ENCODE data around the gene TPPP2.

The TPPP2 gene

DNA sequence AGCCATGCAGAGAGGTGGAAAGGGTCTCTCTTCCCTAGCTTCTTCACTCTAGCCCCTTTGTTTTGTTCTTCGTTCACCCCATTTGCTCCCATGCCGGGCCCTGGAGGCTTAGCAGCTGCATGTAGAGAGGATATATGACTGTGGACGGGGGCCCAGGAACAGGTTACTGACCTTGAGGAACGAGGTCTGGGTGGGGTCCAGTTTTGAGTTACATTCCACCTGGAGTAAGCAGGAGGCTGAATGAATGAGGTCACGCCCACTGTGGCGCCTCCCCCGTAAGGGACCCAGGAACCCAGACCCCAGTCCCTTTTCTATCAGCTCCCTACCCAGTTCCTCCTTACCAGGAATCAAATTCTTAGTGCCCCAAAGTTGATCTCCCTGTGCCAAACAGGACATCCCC lies 11.7 kb upstream of the TPPP2 start:
- ChIA-PET POLR2A (interaction anchor here (1.3 kb wide), 1 partner anchor 53 kb away, joined by 3 read pairs; no protein-coding TSS in a partner anchor), CTCF (interaction anchor here (0.8 to 7.4 kb wide), 5 partner anchors 9 to 160 kb away, joined by 3 to 136 read pairs (median 7); no protein-coding TSS in a partner anchor)
- no peaks in the 10 kb centered on the region for H3K9me3 ChIP-seq (ENCODE audit: control insufficient read depth, insufficient read depth, low read depth, low read length)
- no peaks in the 10 kb centered on the region for H3K4me1 ChIP-seq (ENCODE audit: control insufficient read depth, insufficient read depth, low read length)
- peaks cover 0 to 51% of the 10 kb centered on the region in 2 experiments; a peak in 2 of 3 replicates for H3K36me3 ChIP-seq (ENCODE audit: control insufficient read depth in 2 of 2, insufficient read depth in 1 of 2, low read length in 2 of 2)
- H3K27ac ChIP-seq (ENCODE audit: extremely low read depth, low read depth, low read length), result no peak overlapping the region
- H3K4me3 ChIP-seq (ENCODE audit: low read depth, low read length), result no peak overlapping the region
- TF ChIP-seq ZNF792 (tag by site-specific recombination; IDR thresholded peaks at IDR 0.05) (no peak), ZNF658 (tag by site-specific recombination; IDR thresholded peaks at IDR 0.05) (no peak), ZNF830 (tag by site-specific recombination; IDR thresholded peaks at IDR 0.05; ENCODE audit: low read depth) (no peak), ZNF140 (tag by site-specific recombination; IDR thresholded peaks at IDR 0.05) (no peak), ZNF24 (tag by site-specific recombination; IDR thresholded peaks at IDR 0.05) (no peak)
- TF ChIP-seq, protein P1, sequence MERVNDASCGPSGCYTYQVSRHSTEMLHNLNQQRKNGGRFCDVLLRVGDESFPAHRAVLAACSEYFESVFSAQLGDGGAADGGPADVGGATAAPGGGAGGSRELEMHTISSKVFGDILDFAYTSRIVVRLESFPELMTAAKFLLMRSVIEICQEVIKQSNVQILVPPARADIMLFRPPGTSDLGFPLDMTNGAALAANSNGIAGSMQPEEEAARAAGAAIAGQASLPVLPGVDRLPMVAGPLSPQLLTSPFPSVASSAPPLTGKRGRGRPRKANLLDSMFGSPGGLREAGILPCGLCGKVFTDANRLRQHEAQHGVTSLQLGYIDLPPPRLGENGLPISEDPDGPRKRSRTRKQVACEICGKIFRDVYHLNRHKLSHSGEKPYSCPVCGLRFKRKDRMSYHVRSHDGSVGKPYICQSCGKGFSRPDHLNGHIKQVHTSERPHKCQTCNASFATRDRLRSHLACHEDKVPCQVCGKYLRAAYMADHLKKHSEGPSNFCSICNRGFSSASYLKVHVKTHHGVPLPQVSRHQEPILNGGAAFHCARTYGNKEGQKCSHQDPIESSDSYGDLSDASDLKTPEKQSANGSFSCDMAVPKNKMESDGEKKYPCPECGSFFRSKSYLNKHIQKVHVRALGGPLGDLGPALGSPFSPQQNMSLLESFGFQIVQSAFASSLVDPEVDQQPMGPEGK (tag by site-specific recombination; IDR thresholded peaks at IDR 0.05), result no peak

DNA sequence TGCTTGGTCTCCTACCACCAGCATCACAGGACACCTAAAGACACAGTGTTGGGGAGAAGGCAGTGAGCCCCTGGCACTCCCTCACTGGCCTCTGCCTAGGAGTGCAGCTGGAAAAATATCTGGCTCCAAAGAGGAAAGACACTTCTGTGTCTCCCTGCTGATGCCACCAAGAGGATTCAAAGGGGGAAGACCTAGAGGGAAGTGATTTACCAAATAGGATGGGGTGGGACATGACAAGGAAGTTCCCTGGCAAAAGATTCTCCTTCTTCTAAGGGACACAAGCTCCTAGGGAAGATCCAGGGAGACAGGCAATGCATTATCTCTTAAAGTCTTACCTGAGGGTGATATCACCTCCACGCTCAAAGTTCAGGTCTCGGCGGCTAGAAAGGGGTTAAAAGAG lies 11.2 kb upstream of the TPPP2 start:
- Histone ChIP-seq H3K36me3 (ENCODE audit: control insufficient read depth in 2 of 2, insufficient read depth in 1 of 2, low read length in 2 of 2) (peaks cover 0 to 51% of the 10 kb centered on the region in 2 experiments; a peak in 2 of 3 replicates), H3K9me3 (ENCODE audit: control insufficient read depth, insufficient read depth, low read depth, low read length) (no peaks in the 10 kb centered on the region), H3K4me3 (ENCODE audit: low read depth, low read length) (no peak overlapping the region), H3K4me1 (ENCODE audit: control insufficient read depth, insufficient read depth, low read length) (no peaks in the 10 kb centered on the region), H3K27ac (ENCODE audit: extremely low read depth, low read depth, low read length) (no peak overlapping the region)
- ChIA-PET CTCF (interaction anchor here (0.6 to 7.4 kb wide), 8 partner anchors 13 to 168 kb away, joined by 3 to 136 read pairs (median 6); no protein-coding TSS in a partner anchor), POLR2A (no interaction called here)
- TF ChIP-seq BCL11A (tag by site-specific recombination; IDR thresholded peaks at IDR 0.05; ENCODE audit: low read depth) (no peak), ZNF426 (tag by site-specific recombination; IDR thresholded peaks at IDR 0.05) (no peak), ZNF658 (tag by site-specific recombination; IDR thresholded peaks at IDR 0.05) (no peak), SALL2 (tag by site-specific recombination; IDR thresholded peaks at IDR 0.05; ENCODE audit: borderline replicate concordance) (no peak), ZXDB (tag by site-specific recombination; IDR thresholded peaks at IDR 0.05) (no peak), ZNF140 (tag by site-specific recombination; IDR thresholded peaks at IDR 0.05) (no peak), ZNF350 (tag by site-specific recombination; IDR thresholded peaks at IDR 0.05) (no peak), ZBTB17 (tag by site-specific recombination; IDR thresholded peaks at IDR 0.05) (no peak), ZNF837 (tag by site-specific recombination; IDR thresholded peaks at IDR 0.05) (no peak), OSR2 (tag by site-specific recombination; IDR thresholded peaks at IDR 0.05) (no peak), ZNF335 (tag by site-specific recombination; conservative IDR thresholded peaks at IDR 0.05) (no peak)
- TF ChIP-seq, protein P2, sequence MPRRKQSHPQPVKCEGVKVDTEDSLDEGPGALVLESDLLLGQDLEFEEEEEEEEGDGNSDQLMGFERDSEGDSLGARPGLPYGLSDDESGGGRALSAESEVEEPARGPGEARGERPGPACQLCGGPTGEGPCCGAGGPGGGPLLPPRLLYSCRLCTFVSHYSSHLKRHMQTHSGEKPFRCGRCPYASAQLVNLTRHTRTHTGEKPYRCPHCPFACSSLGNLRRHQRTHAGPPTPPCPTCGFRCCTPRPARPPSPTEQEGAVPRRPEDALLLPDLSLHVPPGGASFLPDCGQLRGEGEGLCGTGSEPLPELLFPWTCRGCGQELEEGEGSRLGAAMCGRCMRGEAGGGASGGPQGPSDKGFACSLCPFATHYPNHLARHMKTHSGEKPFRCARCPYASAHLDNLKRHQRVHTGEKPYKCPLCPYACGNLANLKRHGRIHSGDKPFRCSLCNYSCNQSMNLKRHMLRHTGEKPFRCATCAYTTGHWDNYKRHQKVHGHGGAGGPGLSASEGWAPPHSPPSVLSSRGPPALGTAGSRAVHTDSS (tag by site-specific recombination; IDR thresholded peaks at IDR 0.05), result no peak
- TF ChIP-seq, protein P3, sequence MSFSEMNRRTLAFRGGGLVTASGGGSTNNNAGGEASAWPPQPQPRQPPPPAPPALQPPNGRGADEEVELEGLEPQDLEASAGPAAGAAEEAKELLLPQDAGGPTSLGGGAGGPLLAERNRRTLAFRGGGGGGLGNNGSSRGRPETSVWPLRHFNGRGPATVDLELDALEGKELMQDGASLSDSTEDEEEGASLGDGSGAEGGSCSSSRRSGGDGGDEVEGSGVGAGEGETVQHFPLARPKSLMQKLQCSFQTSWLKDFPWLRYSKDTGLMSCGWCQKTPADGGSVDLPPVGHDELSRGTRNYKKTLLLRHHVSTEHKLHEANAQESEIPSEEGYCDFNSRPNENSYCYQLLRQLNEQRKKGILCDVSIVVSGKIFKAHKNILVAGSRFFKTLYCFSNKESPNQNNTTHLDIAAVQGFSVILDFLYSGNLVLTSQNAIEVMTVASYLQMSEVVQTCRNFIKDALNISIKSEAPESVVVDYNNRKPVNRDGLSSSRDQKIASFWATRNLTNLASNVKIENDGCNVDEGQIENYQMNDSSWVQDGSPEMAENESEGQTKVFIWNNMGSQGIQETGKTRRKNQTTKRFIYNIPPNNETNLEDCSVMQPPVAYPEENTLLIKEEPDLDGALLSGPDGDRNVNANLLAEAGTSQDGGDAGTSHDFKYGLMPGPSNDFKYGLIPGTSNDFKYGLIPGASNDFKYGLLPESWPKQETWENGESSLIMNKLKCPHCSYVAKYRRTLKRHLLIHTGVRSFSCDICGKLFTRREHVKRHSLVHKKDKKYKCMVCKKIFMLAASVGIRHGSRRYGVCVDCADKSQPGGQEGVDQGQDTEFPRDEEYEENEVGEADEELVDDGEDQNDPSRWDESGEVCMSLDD (tag by site-specific recombination; IDR thresholded peaks at IDR 0.05), result no peak
